Measurements from ENCODE around the gene TAF4B.
"Not testable (repeated sequence)": the region's sequence is repeated elsewhere in the genome, so short reads cannot be mapped to it uniquely, and the experiment has no call there.

Gene TAF4B

GRCh38 chr18:26309281-26309680 lies 83.0 kb downstream of the TAF4B start:
- DNase-seq: no peak

- DNase-seq: no peak
Observed at GRCh38 chr18:26312199-26312598, 86.0 kb downstream of the TAF4B start.

- no peak for DNase-seq
Observed at GRCh38 chr18:26317398-26317797, 91.2 kb downstream of the TAF4B start.

GRCh38 chr18:26320686-26321085 lies 94.4 kb downstream of the TAF4B start:
- DNase-seq: no peak

- DNase-seq: no peak
Observed at GRCh38 chr18:26322890-26323653, 96.8 kb downstream of the TAF4B start.

GRCh38 chr18:26325771-26326170 lies 99.5 kb downstream of the TAF4B start:
- DNase-seq: no peak

- DNase-seq: no peak
Observed at GRCh38 chr18:26327062-26327461, 100.8 kb downstream of the TAF4B start.

GRCh38 chr18:26332991-26333390 lies 106.7 kb downstream of the TAF4B start:
- no peak for DNase-seq

- no peak for DNase-seq
Observed at GRCh38 chr18:26335156-26335555, 108.9 kb downstream of the TAF4B start.

GRCh38 chr18:26335571-26336487 lies 109.6 kb downstream of the TAF4B start:
- DNase-seq: no peak

GRCh38 chr18:26336572-26336971 lies 110.3 kb downstream of the TAF4B start:
- no peak for DNase-seq

- DNase-seq: no peak
Observed at GRCh38 chr18:26342646-26343045, 116.4 kb downstream of the TAF4B start.

- DNase-seq: no peak
Observed at GRCh38 chr18:26350961-26351360, 124.7 kb downstream of the TAF4B start.

- no peak for DNase-seq
Observed at GRCh38 chr18:26356045-26356785, 130.0 kb downstream of the TAF4B start.

GRCh38 chr18:26357960-26358359 lies 131.7 kb downstream of the TAF4B start:
- no peak for DNase-seq

GRCh38 chr18:26362021-26362420 lies 135.8 kb downstream of the TAF4B start:
- no peak for DNase-seq

GRCh38 chr18:26367425-26367824 lies 141.2 kb downstream of the TAF4B start:
- DNase-seq: no peak

GRCh38 chr18:26370037-26370436 lies 143.8 kb downstream of the TAF4B start:
- no peak for DNase-seq

GRCh38 chr18:26376105-26376504 lies 149.9 kb downstream of the TAF4B start:
- DNase-seq: no peak

GRCh38 chr18:26378701-26379100 lies 152.5 kb downstream of the TAF4B start:
- no peak for DNase-seq

- DNase-seq: not testable (repeated sequence)
Observed at GRCh38 chr18:26381555-26381954, 155.3 kb downstream of the TAF4B start.

GRCh38 chr18:26383454-26384270 lies 157.4 kb downstream of the TAF4B start:
- DNase-seq: no peak
